ENCODE measurements around the gene OR6P1.

Gene OR6P1, protein sequence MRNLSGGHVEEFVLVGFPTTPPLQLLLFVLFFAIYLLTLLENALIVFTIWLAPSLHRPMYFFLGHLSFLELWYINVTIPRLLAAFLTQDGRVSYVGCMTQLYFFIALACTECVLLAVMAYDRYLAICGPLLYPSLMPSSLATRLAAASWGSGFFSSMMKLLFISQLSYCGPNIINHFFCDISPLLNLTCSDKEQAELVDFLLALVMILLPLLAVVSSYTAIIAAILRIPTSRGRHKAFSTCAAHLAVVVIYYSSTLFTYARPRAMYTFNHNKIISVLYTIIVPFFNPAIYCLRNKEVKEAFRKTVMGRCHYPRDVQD
- total RNA-seq = 0 reads per million in 3 experiments

DNA sequence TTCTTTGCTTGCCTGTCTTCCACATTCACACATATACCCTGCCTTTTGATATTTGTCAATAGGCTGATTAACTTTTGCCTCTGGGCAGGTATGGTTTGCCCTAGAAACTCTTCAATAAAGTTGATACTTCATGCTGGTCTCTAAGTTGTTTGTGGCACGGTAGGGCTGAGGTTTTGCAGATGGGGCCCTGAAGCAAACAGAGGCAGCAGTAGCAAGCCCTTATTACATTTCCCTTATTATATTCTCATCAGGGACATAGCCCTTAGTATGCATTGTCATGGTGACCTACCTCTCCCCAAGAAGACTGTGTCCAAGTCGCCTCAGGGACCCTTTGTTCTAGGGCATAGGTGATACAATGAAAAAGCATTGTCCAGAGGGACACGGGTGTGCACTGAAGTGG, at the start of gene OR6P1:
Gene OR6P1, minus strand, starts transcription at position 101 of the 400 bp plus-strand sequence. CDS start 6,976 bp downstream, outside the sequence.
- DNase-seq = no peak

DNA sequence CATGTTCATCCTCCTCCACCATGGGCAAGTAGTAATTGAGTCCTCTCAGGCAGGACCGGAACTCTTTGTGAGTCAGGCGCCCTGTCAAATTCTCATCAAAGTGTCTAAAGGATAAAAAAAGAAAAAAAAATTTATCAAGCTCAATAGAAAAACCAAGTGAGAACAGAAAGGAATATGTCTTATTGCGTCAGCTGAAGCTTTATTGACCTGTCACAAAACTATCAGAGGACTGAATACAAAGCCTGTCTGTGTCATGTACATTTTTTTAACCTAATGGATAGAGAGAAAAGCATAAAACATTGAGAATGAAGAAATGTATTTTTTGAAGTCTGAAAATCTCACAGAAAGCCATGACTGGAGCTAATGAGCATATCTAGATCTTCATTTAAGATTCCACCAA, 43.4 kb upstream of the OR6P1 start:
- DNase-seq = no peak

DNA sequence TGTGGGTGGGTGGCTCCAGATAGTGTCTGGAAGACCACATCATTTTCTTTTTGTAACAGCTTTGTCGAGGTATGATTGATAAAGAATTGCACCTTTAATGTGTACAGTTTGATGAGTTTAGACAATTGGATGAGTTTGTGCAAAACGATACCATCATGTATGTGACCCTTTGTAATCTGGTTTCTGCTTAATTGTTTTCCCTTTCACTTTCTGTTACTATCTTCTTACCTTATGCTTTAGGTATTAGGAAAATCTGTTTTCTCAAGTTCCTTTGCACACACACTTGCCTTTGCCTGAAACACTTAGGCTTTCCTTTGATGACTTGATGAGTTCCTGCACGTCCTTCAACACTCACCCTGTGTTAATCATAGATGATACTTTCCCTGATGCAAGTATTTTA, 41.5 kb upstream of the OR6P1 start:
- no peak for DNase-seq

DNA sequence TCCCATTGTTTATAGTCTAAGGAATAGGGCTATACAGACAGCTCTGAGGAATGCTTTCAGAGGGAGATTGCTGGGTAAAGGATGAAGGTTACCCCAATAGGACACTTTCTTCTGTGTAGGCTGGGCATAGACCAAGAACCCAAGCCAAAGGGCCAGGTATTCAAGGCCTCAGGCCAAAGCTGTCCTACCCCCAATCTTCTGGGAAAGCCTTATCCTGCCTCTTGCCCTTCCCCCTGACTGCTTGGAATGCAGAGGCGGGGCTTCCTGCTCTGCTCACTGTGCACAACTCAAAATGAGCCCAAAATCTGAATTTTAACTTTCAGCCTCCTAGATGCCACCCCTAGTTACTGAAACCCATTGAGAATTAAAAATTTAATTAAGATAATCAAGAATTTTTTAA, 36.9 kb upstream of the OR6P1 start:
- no peak for DNase-seq

DNA sequence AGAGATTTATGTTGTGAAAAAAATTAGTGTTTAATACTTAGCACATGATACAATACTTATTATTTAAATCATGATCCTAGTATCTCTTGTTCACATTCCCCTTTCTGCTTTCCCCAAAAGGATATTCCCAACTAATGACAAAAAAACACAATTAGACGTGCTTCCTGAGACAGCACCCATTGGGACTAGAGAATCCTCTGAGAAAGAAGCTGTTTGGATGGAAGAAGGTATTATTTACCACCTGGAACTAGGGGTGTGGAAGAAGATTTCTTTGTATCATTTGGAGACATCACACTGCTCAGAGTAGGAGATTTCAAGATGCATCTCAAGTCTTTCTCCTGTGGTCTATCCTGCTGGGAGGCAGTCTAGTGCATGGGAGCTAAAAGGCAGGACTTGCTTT, 34.6 kb upstream of the OR6P1 start, which contains the start of gene OR10Z1:
Gene OR10Z1, plus strand, starts transcription at position 301 of the 400 bp plus-strand sequence. CDS start 1,171 bp downstream, outside the sequence.
- DNase-seq = no peak

DNA sequence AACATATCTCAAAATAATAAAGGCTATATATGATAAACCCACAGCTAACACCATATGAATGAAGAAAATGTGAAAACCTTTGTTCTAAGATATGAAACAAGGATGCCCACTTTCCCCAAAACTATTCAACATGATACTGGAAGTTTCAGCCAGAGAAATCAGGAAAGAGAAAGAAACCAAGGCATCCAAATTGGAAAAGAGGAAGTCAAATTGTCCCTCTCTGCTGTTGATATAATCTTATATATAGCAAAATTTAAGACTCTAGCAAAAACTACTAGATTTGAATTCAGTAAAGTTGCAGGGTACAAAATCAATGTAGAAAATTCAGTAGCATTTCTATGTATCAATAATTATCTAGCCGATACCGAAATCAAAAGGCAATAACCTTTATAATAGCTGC, 30.4 kb upstream of the OR6P1 start:
- DNase-seq = no peak

DNA sequence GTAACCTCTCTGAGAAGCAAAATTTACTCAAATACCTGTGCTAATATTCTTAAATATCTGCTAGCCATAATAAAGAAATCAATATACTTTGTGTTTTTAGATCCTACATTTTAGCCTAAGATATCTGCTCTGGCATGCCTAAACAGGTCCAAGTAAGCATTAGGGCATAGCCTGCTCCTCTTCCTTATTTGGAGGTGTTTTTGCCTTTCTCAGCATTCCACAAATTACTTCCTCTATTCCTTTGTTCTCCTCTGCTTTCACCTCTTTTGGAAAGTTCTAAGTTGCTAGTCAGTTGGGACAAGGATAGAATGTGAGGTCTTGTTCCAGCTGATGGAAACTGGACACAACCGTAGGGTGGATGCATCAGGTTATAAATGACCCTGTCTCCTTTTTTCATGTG, 16.6 kb upstream of the OR6P1 start:
- DNase-seq = no peak

DNA sequence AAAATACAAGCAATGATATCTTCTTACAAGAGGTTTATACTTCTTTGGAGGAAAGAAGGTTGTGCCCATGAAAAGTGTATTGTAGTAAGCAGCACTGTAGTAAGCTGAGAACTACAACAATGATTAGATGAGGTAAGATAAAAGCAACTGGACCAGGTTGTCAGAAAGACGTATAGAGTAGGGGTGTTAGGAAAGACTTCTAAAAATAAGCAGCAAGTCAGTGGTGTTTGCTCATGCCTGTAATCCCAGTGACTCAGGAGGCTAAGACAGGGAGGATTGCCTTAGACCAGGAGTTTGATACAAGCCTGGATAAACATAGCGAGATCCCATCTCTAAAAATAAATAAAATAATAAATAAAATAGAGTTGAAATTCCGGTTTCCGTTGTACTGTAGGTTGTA, 13.6 kb upstream of the OR6P1 start:
- no peak for DNase-seq

DNA sequence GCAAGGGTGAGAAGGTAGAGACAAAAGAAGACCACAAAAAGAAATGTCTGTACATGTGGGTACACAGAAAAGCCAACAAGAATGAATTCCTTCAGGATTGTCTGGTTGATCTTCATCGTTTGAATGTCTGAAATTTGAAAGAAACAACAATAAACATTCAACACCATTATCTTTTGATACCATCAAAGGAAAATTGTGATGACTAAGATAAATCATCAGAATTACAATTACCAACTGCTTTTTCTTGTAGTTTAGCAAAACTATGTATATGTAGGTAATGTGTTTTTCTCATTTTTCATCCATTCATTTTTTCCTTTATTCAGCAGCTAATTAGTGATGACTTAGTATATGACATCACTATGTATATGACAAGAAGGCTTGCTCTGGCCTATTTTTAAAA, 9.4 kb upstream of the OR6P1 start, which contains the start of gene OR10X1:
Gene OR10X1, minus strand, starts transcription at position 167 of the 400 bp plus-strand sequence. Its CDS starts 0 bp downstream, at position 167.
- no peak for DNase-seq

DNA sequence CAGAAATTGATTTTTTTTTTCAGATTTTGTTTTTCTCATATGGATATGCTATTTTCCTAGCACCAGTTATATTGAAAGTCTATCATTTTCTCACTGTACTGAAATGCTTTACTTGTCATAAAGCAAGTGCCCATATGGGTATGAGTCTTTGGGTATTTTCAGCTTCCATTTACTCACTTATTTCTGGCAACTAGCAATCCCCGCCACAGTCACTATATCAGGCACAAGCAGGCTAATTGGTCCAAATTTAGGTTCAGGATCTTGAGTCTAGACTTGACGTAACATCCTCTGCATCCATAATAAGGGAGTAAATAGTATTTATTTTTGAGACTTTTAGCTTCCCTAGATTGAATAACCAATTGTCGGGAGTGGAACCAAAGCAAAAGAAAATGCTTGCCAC, 7.2 kb upstream of the OR6P1 start:
- no peak for DNase-seq

DNA sequence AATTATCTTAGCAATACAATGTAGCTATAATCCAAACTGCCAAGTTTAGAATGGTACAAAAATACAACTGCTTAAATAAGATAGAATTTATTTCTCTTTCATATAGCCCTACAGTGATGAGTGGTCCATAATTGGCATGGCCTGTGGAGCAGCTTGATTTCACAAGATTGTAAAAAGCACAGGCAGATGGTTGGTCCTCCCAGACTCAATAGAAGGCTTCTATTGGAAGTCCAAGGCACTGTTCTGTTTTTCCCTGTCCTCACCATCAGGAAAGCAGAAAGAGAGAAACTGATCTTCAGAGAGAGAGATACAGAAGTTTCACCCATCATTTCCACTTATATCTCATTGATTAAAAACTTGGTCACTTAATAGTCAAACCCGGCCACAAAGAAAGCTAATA, 1.8 kb upstream of the OR6P1 start:
- no peak for DNase-seq

DNA sequence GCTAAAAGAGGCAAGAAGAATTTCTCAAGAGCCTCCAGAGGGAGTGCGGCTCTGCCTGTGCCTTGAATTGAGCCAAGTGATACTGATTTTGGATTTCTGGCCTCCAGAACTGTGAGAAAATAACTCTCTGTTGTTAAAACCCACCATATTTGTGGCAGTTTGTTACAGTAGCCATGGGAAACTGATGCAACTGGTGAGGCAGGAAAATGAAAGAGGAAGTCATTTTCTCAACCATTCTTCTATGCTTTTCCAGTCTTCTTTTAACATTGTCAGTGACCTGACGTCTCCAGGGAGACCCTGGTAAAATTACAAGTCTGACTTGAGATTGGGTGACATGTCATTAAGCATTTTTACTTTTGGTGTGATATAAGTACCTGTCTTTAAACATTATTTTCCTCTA, 5.8 kb downstream of the OR6P1 start:
- DNase-seq = no peak

DNA sequence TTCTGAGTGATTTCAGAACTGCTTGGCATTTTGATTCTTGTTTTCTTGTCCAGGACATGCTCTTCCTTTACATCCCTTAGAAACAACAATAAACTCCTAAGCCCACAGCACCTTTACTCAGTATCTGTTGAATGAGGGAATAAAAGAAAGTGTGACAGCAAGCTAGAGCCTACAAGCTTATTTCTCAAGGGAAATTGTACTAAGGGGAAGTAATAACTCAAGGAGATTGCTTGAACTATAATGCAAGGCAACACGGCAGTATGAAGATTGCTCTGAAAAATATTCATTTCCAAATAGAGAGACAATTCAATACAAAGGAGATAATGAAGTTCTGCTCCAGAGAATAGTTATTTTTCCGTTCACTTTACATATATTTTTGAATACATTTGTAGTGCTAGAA, 6.5 kb downstream of the OR6P1 start:
- no peak for DNase-seq

DNA sequence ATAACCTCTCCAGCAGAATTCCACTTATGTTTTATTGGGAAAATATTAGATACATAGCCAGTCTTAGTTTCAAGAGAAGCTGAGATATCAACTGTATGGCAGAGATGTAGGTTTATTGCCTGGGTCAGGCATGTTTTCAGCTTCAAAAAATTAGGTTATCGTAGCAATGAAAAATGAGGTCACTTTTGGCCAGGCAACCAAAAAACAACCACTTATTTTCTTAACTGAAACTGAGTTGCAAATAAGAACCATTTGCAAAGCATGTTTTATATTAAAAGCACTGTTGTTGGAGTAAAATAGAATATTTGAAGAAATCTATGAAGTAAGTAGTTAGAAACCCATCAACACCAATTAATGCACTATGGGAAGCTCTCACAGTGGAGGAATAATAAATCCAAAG, 10.7 kb downstream of the OR6P1 start:
- DNase-seq = no peak

DNA sequence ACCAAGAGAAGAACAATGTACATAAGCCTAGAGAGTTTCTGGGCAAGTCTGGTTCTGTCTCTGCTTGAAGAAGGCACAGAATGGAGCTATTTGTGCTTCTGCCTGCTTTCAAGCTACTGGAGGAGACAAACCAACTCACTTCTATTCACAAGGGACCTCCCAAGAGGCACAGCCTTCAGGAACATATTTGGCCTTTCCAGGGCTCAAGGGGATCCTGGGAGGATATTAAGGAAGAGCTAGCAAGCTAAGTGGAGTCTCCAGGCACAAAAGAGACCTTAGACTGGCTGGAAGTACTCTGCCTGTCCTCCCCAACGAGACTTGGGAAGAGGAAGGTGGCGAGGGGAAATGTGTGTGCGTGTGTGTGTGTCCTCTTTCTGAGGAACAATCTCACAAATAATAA, 16.0 kb downstream of the OR6P1 start, which contains the start of gene OR6Y1:
Gene OR6Y1, minus strand, starts transcription at position 54 of the 400 bp plus-strand sequence. CDS start 6,300 bp downstream, outside the sequence.
- DNase-seq = no peak

DNA sequence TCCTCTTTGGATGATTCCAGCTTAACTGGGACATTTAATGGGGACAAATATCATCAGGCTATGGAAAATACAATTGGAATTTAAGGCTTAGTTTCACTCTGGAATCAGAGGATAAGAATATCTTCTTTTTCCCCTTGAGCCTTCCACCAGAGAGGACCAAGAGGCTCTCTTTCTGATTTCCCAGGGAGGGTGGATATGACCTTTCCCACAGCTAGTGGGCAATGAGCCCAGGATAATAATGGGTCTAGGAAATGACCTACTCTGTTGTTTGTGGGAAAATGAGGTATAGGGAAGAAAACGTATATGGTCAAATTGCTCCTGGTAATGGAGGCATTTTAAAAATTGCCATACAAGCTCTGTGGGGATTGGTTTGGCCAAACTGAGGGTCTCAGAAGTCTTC, 18.1 kb downstream of the OR6P1 start:
- no peak for DNase-seq

DNA sequence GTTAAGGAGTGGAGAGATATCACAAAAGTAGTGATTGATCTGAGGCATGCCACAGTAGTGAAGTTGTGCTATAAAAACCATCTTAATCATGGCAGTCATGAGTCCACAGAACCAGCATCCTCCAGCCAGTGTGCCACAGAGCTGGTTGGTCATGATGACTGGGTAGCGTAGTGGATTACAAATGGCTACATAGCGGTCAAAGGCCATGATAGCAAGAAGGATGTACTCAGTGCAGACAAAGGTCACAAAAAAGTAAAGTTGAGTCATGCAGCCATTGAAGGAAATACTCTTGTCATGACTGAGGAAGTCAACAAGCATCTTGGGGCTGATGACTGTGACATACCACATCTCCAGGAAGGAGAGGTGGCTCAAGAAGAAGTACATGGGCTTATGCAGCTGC, 22.8 kb downstream of the OR6P1 start:
- DNase-seq = no peak

DNA sequence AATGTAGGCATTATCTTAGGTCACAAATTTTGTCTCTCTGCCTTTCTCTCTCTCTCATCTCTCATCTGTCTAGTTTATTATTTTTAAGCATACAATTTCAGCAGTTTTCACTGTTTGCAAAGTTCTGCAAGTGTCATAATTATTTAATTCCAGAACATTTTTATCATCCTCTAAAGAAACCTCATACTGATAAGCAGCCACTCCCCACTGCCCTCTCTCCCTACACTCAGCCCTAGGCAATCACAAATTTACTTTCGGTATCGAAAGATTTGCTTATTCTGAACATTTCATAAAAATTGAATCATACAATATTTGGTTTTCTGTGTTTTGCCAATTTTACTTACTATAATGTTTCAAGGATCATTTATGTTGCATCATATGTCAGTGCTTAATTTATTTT, 32.8 kb downstream of the OR6P1 start:
- DNase-seq = no peak

DNA sequence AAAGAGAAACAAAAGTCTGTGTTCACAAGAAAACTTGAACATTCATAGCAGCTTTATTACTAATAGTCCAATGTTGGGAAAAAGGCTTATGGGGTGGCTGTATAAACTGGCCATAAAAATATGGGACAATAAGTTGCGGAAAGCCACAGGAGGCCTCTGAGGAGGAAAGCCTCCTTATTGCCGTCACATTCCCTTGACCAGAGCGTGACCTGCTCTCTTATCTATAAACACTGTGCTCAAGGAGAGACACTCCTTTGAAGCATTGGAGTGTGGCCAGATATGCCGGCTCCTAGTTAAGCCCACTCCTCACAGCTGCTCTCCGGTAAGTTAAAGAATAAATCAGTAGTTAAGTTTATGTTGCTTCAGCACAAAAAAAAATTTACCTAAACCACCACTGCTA, 35.9 kb downstream of the OR6P1 start:
- no peak for DNase-seq

DNA sequence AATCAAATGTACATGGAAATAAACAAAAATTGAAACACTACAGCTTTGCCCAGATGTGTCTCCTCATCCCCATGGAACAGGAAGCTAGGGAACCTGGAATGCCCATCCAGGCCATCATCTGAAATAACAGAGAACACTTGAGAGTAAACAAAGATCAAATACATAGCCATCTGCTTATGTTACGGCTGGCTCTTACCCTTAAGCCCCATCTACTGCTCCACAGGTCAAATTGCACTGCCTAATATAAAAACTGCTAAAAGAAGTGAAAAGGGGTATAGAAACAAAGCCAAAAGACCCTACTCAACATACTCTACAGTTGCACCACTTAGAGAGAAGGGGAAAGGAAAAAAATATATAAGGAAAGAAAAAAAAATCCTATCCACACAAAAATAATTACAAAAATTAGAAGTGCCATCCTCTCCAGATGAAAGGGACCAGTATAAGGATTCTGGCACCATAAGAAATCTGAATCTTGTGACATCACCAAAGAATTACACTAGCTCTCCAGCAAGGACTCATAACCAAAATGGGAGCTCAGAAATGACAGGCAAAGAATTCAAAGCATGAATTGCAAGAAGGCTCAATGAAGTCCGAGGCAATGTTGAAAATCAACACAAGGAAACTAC, 43.1 kb downstream of the OR6P1 start:
- no peak for DNase-seq

DNA sequence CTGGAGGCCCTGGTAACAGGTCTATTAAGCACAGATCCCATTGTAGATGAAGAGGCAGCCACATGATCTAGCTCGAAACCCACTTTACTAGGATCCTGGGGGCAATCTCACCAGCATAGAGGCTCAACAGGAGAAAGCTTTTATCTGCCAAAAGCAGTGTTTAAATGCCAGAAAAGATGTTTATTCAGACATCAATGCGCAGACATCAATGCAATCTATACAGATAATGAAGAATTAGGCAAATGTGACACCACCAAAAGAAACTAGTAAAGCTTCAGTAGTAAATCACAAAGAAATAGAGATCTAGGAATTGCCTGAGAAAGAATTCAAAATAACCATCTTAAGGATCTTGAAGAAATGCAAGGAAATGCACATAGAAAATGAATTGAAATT, 48.7 kb downstream of the OR6P1 start:
- no peak for DNase-seq

DNA sequence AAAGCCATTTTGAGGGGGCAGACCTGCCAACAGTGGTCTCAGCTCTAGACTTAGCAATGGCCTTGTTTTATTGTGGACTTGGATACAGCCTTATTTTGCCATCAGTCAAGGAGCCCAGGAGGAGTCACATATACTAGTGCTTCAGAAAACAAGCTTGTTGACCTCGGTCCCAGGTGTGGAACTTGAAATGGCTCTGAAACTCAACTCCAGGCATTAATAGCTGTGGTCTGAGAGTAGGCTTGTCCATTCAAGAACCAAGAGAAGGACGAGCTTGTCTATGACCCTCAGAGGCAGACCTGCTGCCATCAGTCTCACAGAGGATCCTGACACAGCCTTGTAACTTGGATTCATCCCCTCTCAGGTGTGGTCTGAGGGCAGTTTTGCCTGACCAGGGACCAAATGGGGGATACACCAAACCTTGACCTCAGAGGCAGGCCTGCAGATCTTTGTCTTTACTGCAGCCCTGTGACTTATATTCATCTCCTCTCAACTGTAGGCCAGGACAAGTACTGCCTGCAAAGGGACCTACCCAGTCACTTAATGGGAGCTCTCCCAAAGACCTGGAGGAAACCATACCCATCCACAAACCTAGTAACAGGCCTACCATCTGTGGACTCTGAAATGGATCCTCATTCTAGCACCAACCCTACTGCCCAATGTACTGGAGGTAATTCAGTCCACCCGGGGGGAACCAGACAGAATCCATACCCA, 49.3 kb downstream of the OR6P1 start:
- no peak for DNase-seq

DNA sequence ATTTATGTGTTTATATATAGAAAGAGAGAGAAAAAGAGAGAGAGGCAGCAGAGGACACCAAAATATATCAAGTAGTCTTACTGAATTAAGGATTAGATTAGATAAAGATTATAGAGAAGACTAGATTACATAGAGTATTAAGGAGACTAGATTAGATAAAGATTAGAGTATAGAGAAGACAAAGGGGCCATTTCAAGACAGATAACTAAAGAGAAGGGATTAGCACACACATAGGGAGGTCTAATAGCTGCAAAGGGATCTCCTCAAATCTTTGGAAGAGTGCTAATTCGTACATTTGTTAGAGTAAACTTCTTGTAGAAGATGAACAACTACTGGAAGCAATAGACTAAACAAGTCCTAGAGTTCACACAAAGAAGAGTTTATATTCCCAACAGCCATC, 50.4 kb downstream of the OR6P1 start:
- DNase-seq = no peak

DNA sequence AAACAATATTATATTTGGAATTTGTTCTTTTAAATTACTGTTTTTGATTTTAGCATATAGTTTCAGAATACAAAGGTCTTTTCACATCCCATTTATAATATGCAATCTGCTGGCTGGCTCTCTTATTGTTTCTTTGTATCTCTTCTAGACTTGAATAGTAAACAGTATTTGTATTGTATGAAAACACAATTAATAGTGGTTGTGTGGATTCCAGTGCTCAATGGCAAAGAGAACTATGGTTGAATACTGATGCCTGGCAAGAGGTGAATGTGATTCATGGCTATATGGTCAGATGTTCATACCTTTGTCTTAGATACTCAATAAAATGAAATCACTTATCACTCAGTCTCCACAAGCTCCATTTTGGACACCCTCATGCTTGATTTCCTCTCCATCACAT, 53.4 kb downstream of the OR6P1 start:
- DNase-seq = no peak

Measured in central memory CD4-positive, alpha-beta T cell (primary cell).